ENCODE measurements around the gene MYOC. TPM values are rescaled to one million over a fixed set of nuclear protein-coding genes. Genes with fewer than 3 reads are reported as not detected.
"Not testable (repeated sequence)": the region's sequence is repeated elsewhere in the genome, so short reads cannot be mapped to it uniquely, and the experiment has no call there.

The MYOC gene
- 2.1 TPM for total RNA-seq
- long read RNA-seq, transcript MYOC-201 (3 exons, 2,095 nt): major isoform, 7 of 7 reads
- long read RNA-seq, partial matches to known transcripts: 0 of 7 reads
- long read RNA-seq, other reads (novel, unspliced or antisense): 0 of 7 reads

GRCh38 chr1:171652234-171652822 lies at the start of gene MYOC:
TSS of gene MYOC (minus strand) at chr1:171652688. CDS start at chr1:171652611, 77 bp downstream.
- intact Hi-C loops (cut with DNase I): no loop called here
- no peak for ATAC-seq (ENCODE audit: poor library complexity)
- DNase-seq: peak; percentile 49

DNA sequence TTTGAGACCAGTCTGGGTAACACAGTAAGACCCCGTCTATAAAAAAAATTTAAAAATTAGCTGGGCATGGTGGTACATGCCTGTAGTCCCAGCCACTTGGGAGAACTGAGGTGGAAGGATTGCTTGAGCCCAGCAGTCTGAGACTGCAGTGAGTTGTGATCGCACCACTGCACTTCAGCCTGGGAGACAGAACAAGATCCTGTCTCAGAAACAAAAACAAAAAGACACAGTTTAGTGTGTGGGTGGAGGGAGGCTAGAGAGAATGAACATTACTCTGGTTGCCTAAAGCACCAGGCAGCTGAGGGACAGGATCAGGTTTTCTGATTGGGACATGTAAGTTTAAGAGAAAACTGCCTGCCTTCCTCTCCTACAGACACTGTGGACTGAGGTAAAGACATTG lies 47.0 kb upstream of the MYOC start:
- no peak for DNase-seq
- ATAC-seq (ENCODE audit: poor library complexity): no peak
- intact Hi-C loops (cut with DNase I): no loop called here

DNA sequence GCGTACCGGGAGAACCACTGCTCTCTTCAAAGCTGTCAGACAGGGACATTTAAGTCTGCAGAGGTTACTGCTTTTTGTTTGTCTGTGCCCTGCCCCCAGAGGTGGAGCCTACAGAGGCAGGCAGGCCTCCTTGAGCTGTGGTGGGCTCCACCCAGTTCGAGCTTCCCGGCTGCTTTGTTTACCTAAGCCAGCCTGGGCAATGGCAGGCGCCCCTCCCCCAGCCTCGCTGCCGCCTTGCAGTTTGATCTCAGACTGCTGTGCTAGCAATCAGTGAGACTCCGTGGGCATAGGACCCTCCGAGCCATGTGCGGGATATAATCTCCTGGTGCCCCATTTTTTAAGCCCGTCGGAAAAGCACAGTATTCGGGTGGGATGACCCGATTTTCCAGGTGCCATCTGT lies 43.3 kb upstream of the MYOC start:
- DNase-seq; ATAC-seq (ENCODE audit: poor library complexity); intact Hi-C loops (cut with DNase I): not testable (repeated sequence)

- DNase-seq; intact Hi-C loops (cut with DNase I); ATAC-seq (ENCODE audit: poor library complexity): not testable (repeated sequence)
Measured at GRCh38 chr1:171693541-171693940, 41.1 kb upstream of the MYOC start.

DNA sequence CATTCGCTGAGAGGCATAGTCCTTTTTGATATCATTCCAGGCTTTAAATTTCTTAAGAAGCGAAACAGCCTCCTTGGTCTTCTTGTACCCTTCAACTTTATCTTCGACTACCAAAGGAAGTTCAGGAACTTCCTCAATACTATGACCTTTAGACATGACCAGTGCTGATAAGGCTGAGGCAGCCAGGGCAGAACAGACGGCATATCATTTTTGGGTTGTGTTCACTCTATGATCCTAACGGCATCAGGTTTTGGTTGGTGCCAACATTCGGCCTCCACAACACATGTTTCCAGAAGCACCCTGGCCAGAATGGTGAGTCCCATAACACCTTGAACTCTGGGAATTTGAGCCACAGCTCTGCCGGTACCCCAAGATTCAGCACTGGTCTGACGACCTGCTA lies 31.4 kb upstream of the MYOC start:
- DNase-seq (no peak), ATAC-seq (ENCODE audit: poor library complexity) (no peak)
- intact Hi-C loops (cut with DNase I): no loop called here

GRCh38 chr1:171680339-171680738 lies 27.9 kb upstream of the MYOC start:
- no peak for DNase-seq
- ATAC-seq (ENCODE audit: poor library complexity): no peak
- intact Hi-C loops (cut with DNase I): no loop called here

DNA sequence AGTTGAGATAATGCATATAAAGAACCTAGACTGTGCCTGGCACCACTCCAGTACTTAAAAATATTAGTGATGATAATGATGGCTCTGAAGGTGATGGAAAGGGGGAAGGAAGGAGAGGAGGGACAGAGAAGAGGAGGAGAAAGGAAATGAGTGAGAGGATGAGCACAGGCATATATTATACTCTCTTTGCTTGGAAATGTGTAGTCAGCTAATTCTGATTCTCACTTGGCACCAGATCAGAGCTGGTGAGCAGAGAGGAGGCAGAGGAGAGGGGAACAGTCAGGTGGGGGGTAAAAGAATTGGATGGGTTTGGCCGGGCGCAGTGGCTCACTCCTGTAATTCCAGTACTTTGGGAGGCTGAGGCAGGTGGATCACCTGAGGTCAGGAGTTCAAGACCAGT lies 24.3 kb upstream of the MYOC start:
- intact Hi-C loops (cut with DNase I): no loop called here
- no peak for DNase-seq
- ATAC-seq (ENCODE audit: poor library complexity): no peak

- peak; percentile 85 for ATAC-seq (ENCODE audit: poor library complexity)
Measured at GRCh38 chr1:171674431-171675405, 22.2 kb upstream of the MYOC start.

GRCh38 chr1:171670739-171671138 lies 18.3 kb upstream of the MYOC start:
- DNase-seq (no peak), ATAC-seq (ENCODE audit: poor library complexity) (no peak)
- intact Hi-C loops (cut with DNase I): no loop called here

More at GRCh38 chr1:171674431-171675405, 22.2 kb upstream of the MYOC start:
- no peak for DNase-seq
- intact Hi-C loops (cut with DNase I): no loop called here

GRCh38 chr1:171668372-171668771 lies 15.9 kb upstream of the MYOC start:
- intact Hi-C loops (cut with DNase I): no loop called here
- ATAC-seq (ENCODE audit: poor library complexity): no peak
- no peak for DNase-seq

GRCh38 chr1:171666114-171666769 lies 13.8 kb upstream of the MYOC start:
- ATAC-seq (ENCODE audit: poor library complexity) (peak; percentile 88), DNase-seq (no peak)
- intact Hi-C loops (cut with DNase I): no loop called here

DNA sequence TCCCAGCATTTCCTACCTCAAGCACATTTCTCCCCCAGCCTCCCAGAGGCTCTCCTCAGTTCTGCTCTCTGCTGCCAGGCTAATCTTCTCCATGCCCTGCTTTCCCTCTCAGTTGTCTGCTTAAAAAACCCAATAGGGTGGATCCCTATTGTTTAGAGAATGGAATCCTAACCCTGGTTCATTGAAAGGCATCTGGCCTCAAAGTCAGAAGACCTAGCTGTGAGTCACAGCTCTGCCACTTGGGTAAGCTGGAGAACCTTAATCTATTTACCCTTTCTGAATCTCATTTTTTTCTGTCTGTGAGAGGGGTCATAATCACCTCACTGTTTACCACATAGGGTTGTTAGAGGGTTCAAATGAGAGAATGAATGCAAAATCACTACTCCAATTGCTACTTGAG lies 12.5 kb upstream of the MYOC start:
- DNase-seq (no peak), ATAC-seq (ENCODE audit: poor library complexity) (no peak)
- intact Hi-C loops (cut with DNase I): no loop called here

GRCh38 chr1:171663854-171664575 lies 11.5 kb upstream of the MYOC start:
- ATAC-seq (ENCODE audit: poor library complexity) (no peak), DNase-seq (no peak)
- intact Hi-C loops (cut with DNase I): no loop called here

DNA sequence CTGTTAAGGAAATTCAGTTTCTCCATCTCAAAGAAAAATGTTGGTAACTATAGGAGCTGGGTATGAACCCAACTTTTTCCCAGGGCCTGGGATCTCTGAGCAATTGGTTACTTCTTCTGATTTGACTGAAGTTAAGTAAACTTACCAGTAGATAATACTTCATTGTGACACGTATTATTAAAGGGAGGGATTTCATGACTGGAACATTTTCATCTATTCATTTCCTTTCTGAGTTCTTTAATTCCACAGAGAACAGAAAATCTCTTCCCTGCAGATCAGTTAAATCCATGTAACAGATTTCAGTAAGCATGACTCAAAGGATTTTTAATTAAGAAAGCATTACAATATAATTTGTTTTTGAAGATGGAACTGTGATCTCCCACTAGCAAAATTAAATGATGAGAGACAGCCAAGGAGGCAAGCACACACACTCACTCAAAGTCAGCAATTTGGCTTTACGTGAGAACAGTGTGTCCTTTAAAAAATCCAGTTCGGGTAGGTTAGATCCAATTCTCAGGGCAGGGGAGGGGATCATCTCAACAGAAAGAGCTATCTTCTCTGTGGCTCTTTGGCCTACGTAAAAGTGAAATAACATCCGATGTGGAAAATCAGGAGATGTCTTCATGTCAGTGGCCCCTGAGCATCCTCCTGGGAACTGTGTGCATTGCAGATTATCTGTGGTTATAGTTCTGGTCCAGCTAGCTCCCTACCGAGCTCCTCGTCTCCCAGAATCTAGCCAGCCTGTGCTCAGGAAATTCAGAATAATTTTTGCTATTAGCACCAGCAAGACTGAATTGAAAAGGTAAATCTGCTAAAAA lies 10.8 kb upstream of the MYOC start:
- peak; percentile 50 for ATAC-seq (ENCODE audit: poor library complexity)
- intact Hi-C loops (cut with DNase I): no loop called here

GRCh38 chr1:171661076-171661650 lies 8.7 kb upstream of the MYOC start:
- intact Hi-C loops (cut with DNase I): no loop called here
- DNase-seq (no peak), ATAC-seq (ENCODE audit: poor library complexity) (no peak)

More for the DNA sequence above, 10.8 kb upstream of the MYOC start:
- no peak for DNase-seq

DNA sequence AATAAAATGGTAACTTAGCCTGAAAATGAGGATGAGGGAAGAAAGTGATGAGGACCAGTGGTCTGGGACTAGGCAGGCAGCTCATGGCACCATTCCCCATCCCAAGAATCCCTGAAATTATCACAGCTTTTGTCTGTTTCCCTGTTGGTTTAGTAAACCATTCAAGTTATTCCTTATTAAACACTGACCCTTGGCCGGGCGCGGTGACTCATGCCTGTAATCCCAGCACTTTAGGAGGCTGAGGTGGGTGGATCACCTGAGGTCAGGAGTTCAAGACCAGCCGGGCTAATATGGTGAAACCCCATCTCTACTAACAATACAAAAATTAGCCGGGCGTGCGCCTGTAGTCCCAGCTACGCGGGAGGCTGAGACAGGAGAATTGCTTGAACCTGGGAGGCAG lies 3.7 kb upstream of the MYOC start:
- DNase-seq; ATAC-seq (ENCODE audit: poor library complexity); intact Hi-C loops (cut with DNase I): not testable (repeated sequence)

DNA sequence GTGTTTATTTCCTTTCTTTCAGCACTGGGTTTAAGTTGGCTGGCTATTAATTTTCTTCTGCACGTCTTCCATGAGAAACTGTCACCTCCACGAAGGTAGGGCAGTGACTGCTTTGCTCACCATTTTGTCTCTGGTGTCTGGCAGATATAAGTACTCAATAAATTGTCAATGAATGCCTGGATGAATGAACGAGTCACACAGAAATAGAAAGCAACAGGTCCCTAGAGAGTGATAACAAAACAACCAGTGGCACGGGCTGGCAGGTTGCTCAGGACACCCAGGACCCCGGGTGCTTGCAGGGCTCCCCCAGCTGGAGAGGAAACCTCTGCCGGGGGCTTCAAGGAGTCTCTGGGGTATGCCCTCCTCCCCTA lies 3.2 kb upstream of the MYOC start:
- intact Hi-C loops (cut with DNase I): no loop called here
- ATAC-seq (ENCODE audit: poor library complexity) (no peak), DNase-seq (no peak)

Data from Right ventricle myocardium superior (tissue), 1 donor.